Dedifferentiated amniotic fluid mesenchymal stem cell (primary cell): ENCODE data around the gene A3GALT2.

ENCODE experiments used
- DNase-seq: peaks from one replicate; pipeline ENCODE4 v3.0.0-alpha.2; 2016; ENCODE audit errors: extremely low spot score

A3GALT2 gene

GRCh38 chr1:33320619-33321165 lies at the start of gene A3GALT2:
Gene A3GALT2 (minus strand): TSS chr1:33321098. CDS start chr1:33321098, 0 bp downstream.
- DNase-seq, result no peak

- no peak for DNase-seq
Measured at GRCh38 chr1:33370301-33370700, 49.4 kb upstream of the A3GALT2 start.

GRCh38 chr1:33369764-33370163 lies 48.9 kb upstream of the A3GALT2 start:
- no peak for DNase-seq

GRCh38 chr1:33369081-33369480 lies 48.2 kb upstream of the A3GALT2 start:
- no peak for DNase-seq

GRCh38 chr1:33368431-33368830 lies 47.5 kb upstream of the A3GALT2 start:
- DNase-seq, result no peak

- DNase-seq, result peak; percentile 78
Measured at GRCh38 chr1:33367485-33368405, 46.8 kb upstream of the A3GALT2 start.

GRCh38 chr1:33366762-33367484 lies 46.0 kb upstream of the A3GALT2 start:
- no peak for DNase-seq

GRCh38 chr1:33365560-33365997 lies 44.7 kb upstream of the A3GALT2 start:
- DNase-seq, result no peak

- no peak for DNase-seq
Measured at GRCh38 chr1:33364565-33364918, 43.6 kb upstream of the A3GALT2 start.

- no peak for DNase-seq
Measured at GRCh38 chr1:33363470-33363861, 42.6 kb upstream of the A3GALT2 start.

GRCh38 chr1:33363021-33363420 lies 42.1 kb upstream of the A3GALT2 start:
- DNase-seq, result no peak

- no peak for DNase-seq
Measured at GRCh38 chr1:33361532-33362235, 40.8 kb upstream of the A3GALT2 start.

GRCh38 chr1:33360367-33360766 lies 39.5 kb upstream of the A3GALT2 start:
- DNase-seq, result no peak

GRCh38 chr1:33359931-33360330 lies 39.0 kb upstream of the A3GALT2 start:
- DNase-seq, result no peak

GRCh38 chr1:33358795-33359503 lies 38.1 kb upstream of the A3GALT2 start:
- DNase-seq, result no peak

GRCh38 chr1:33358114-33358794 lies 37.4 kb upstream of the A3GALT2 start:
- no peak for DNase-seq

GRCh38 chr1:33357099-33357498 lies 36.2 kb upstream of the A3GALT2 start:
- no peak for DNase-seq

- no peak for DNase-seq
Measured at GRCh38 chr1:33354707-33355316, 33.9 kb upstream of the A3GALT2 start.

- no peak for DNase-seq
Measured at GRCh38 chr1:33353531-33353930, 32.6 kb upstream of the A3GALT2 start.

- no peak for DNase-seq
Measured at GRCh38 chr1:33351281-33351660, 30.4 kb upstream of the A3GALT2 start.
